Measurements from ENCODE around the gene TP53AIP1.

DNA sequence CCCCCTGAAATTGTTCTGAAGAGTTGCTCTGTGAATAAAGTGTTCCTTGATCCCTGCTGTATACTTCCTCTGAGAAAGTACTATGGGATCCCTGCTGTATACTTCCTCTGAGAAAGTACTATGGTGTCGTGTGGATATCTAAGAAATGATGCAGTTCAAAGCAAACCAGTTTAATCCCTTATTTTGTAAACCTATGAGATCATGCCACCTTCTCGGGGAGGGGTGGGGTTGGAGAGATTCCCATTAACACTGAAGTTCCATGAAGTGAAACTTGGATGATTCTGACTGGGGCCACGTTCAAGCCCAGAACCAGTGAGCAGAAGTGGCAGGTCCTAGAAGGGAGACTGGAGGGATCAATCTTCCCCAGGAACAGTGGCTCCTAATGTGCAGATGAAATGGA lies 13.0 kb upstream of the TP53AIP1 start:
- TF ChIP-seq POLR2A (IDR thresholded peaks at IDR 0.05; ENCODE audit: control extremely low read depth in 1 of 2, low read depth in 2 of 2, low read length in 2 of 2) (no peak), CEBPB (IDR thresholded peaks at IDR 0.05; ENCODE audit: low read depth, low read length) (no peak), RBBP5 (IDR thresholded peaks at IDR 0.05; ENCODE audit: borderline replicate concordance, low read depth, low read length) (no peak), TBP (IDR thresholded peaks at IDR 0.05; ENCODE audit: low read depth, low read length) (no peak), RAD21 (IDR thresholded peaks at IDR 0.05 in 1 of 2, conservative IDR thresholded peaks at IDR 0.05 in 1 of 2; ENCODE audit: low read depth in 2 of 2, low read length in 2 of 2) (no peak), TAF1 (IDR thresholded peaks at IDR 0.05; ENCODE audit: low read depth, low read length) (no peak)
- TF ChIP-seq, protein P1, sequence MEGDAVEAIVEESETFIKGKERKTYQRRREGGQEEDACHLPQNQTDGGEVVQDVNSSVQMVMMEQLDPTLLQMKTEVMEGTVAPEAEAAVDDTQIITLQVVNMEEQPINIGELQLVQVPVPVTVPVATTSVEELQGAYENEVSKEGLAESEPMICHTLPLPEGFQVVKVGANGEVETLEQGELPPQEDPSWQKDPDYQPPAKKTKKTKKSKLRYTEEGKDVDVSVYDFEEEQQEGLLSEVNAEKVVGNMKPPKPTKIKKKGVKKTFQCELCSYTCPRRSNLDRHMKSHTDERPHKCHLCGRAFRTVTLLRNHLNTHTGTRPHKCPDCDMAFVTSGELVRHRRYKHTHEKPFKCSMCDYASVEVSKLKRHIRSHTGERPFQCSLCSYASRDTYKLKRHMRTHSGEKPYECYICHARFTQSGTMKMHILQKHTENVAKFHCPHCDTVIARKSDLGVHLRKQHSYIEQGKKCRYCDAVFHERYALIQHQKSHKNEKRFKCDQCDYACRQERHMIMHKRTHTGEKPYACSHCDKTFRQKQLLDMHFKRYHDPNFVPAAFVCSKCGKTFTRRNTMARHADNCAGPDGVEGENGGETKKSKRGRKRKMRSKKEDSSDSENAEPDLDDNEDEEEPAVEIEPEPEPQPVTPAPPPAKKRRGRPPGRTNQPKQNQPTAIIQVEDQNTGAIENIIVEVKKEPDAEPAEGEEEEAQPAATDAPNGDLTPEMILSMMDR (IDR thresholded peaks at IDR 0.05; ENCODE audit: control extremely low read depth in 1 of 3, insufficient read depth in 1 of 3, low read depth in 1 of 3, low read length in 3 of 3) = no peak

Measured in H1 (cell line).